GM19468 (cell line): ENCODE data around the gene KIF15.

Source experiments
- ATAC-seq: cut with Tn5 transposase; IDR thresholded peaks from one replicate; pipeline ENCODE4 v1.9.1; 2021; ENCODE audit warnings: mild to moderate bottlenecking, moderate library complexity, moderate number of reproducible peaks; ENCODE audit not compliant: unreplicated experiment; ENCODE audit errors: extremely low read depth

The KIF15 gene, protein sequence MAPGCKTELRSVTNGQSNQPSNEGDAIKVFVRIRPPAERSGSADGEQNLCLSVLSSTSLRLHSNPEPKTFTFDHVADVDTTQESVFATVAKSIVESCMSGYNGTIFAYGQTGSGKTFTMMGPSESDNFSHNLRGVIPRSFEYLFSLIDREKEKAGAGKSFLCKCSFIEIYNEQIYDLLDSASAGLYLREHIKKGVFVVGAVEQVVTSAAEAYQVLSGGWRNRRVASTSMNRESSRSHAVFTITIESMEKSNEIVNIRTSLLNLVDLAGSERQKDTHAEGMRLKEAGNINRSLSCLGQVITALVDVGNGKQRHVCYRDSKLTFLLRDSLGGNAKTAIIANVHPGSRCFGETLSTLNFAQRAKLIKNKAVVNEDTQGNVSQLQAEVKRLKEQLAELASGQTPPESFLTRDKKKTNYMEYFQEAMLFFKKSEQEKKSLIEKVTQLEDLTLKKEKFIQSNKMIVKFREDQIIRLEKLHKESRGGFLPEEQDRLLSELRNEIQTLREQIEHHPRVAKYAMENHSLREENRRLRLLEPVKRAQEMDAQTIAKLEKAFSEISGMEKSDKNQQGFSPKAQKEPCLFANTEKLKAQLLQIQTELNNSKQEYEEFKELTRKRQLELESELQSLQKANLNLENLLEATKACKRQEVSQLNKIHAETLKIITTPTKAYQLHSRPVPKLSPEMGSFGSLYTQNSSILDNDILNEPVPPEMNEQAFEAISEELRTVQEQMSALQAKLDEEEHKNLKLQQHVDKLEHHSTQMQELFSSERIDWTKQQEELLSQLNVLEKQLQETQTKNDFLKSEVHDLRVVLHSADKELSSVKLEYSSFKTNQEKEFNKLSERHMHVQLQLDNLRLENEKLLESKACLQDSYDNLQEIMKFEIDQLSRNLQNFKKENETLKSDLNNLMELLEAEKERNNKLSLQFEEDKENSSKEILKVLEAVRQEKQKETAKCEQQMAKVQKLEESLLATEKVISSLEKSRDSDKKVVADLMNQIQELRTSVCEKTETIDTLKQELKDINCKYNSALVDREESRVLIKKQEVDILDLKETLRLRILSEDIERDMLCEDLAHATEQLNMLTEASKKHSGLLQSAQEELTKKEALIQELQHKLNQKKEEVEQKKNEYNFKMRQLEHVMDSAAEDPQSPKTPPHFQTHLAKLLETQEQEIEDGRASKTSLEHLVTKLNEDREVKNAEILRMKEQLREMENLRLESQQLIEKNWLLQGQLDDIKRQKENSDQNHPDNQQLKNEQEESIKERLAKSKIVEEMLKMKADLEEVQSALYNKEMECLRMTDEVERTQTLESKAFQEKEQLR (N-terminal part only)

DNA sequence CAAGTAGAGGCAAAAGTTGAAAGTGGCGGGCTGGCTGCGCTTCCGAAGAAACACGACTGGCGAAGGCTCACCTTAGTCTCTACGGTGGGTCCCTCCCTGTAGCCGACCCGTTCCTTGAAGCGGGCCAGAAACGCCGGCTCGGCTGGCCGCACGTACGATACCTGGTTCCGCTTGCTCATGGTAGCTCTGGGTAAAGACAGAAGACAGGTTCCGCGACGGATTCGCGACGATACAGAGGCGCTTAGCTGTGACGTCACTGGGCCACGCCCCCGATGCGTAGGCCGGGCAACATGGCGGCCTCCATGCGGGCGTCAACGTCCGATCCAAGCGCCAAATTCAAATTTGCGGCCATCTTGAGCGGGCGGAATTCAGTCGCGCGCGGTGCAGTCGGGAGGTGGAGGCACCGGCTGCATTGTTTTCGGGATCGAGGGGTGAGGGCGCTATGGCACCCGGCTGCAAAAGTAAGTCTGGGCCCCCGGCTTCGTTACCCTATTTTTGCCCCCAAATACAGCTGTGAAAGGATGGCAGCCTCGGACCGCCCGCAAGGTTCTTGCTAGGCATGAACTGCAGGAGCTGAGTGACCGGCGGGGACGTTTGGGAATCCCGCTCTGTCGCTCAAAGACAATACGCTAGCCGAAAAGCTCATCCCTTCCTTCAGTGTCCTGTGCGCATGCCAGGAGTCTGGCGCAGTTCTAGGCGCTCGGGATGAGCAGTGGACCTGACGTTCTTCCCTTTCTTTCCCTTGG is at the start of gene KIF15, which contains the start of gene KIAA1143:
TSS of gene KIF15 (plus strand) at position 371 of the 746 bp plus-strand sequence. CDS start at position 443, 72 bp downstream.
TSS of gene KIAA1143 (minus strand) at position 196 of the 746 bp plus-strand sequence. CDS start at position 179, 17 bp downstream.
- ATAC-seq = peak; percentile 88

DNA sequence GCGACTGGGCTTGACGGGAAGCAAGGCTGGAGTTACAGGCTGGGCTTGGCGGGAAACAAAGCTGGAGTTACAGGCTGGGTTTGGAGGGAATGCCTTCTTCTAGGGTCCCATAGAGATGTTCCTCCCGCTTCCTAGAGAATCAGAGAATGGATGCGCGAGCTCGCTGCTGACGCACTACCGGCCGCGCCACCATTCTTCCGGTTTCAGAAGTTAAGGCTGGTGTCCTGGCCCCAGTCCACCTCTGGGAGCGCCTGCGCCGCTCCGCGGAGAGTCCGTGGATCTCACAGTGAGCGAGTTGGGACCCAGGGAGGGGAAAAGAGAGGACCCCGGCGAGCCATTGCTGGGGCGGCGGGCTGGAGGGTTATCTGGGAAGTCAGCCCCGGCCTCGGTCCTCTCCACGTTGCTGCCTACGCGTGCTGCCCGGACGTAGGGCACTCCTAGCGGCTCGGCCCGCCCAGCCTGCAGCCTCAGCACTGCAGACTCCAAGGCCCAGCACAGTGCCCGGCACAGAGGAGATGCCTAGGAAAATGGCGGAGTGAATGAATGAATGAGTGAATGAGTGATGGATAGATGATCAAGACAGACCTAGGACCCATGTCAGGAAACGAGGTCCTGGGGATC is 49.0 kb upstream of the KIF15 start, which contains the start of gene ZNF502:
TSS of gene ZNF502 (plus strand) at position 206 of the 621 bp plus-strand sequence. CDS start 7,602 bp downstream, outside the sequence.
- no peak for ATAC-seq

DNA sequence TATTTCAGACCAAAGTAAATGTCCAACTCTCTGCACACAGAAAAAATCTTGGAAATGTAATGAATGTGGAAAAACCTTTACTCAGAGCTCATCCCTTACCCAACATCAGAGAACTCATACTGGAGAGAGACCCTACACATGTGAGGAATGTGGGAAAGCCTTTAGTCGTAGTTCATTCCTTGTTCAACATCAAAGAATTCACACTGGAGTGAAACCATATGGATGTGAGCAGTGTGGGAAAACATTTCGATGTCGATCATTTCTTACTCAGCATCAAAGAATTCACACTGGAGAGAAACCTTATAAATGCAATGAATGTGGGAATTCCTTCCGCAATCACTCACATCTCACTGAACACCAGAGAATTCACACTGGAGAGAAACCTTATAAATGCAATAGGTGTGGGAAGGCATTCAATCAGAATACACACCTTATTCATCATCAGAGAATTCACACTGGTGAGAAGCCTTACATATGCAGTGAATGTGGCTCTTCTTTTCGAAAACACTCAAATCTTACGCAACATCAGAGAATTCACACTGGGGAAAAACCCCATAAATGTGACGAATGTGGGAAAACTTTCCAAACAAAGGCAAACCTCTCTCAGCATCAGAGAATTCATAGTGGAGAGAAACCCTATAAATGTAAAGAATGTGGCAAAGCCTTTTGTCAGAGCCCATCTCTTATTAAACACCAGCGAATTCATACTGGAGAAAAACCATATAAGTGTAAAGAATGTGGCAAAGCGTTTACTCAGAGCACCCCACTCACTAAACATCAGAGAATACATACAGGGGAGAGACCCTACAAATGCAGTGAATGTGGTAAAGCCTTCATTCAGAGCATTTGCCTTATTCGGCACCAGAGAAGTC is 40.1 kb upstream of the KIF15 start:
- ATAC-seq = no peak

DNA sequence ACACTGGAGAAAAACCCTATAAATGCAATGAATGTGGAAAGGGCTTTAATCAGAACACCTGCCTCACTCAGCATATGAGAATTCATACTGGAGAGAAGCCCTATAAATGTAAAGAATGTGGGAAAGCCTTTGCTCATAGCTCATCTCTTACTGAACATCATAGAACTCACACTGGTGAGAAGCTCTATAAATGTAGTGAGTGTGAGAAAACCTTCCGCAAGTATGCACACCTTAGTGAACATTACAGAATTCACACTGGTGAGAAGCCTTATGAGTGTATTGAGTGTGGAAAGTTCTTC is 39.5 kb upstream of the KIF15 start:
- no peak for ATAC-seq

DNA sequence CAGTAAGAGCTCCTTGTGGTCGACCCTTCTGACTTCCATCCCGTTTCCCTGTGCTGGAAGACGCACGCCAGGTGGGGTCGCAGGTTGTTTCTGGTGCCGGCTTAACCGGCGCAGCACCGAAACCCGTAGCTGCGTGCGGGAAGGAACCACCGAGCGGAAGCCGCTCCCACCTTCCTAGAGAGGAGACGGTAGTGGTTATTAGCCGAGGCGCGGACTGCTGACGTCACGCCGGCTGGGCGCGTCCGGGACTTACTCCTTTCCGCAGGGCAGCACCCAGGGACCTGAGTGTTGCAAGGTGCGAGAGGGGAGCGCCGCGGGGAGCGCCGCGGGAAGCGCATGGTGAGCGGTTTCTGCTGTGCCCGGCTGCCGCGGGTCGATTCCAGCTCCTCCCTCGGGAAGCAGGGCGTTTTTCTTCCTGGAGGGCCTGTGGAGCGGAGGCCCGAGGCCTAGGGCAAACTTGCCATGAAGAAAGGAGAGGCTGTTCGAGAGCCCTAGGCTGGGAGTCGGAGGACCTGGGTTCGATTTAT is 32.1 kb upstream of the KIF15 start, which contains the start of gene ZNF501:
TSS of gene ZNF501 (plus strand) at position 252 of the 527 bp plus-strand sequence. CDS start 4,787 bp downstream, outside the sequence.
- ATAC-seq = peak; percentile 77

DNA sequence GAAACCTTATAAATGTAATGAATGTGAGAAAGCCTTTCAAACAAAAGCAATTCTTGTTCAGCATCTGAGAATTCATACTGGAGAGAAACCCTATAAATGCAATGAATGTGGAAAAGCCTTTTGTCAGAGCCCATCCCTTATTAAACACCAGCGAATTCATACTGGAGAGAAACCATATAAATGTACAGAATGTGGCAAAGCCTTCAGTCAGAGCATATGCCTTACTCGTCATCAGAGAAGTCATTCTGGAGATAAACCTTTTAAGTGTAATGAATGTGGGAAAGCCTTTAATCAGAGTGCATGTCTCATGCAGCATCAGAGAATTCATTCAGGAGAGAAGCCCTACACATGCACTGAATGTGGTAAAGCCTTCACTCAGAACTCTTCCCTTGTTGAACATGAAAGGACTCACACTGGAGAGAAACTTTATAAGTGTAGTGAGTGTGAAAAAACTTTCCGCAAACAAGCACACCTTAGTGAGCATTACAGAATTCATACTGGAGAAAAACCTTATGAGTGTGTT is 26.9 kb upstream of the KIF15 start:
- ATAC-seq = no peak

DNA sequence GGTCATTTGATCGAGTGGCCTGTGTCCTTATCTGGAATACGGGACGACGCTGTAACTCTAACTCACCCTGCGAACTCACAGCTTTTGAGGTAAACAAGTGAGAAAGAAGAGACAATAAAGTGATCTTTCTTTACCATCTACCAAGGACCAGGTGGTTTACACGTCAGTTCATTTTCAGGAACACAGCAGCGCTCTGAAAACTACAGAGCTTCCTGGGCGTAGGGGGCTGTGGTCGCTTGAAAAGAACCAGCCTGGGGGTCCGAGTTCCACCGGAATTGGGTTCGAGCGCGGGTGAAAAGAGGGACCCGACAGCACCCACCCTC is 532 bp upstream of the KIF15 start:
- no peak for ATAC-seq

DNA sequence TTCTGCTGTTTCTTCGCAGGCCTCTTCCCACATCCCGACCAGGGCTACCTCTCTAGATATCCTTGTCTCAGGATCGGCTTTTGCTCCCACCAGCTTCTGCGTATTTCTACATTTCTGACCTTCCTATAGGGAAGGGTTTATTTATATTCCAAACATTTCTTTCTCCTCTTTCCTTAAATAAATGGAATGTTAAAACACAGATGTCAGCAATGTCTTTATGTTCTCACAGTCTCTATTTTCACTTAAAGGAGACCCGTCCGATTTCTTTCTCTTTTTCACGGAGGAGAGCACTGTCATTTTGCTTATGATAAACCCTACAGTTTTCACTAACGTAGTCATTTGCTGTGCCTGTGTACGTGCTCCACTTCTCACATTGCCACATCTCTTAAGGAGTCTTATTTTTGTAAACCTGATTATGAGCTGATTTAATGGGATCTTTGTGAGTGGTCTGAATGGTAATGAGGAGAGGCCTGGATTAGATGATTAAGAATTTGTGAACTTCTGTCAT is 630 bp downstream of the KIF15 start:
- no peak for ATAC-seq

DNA sequence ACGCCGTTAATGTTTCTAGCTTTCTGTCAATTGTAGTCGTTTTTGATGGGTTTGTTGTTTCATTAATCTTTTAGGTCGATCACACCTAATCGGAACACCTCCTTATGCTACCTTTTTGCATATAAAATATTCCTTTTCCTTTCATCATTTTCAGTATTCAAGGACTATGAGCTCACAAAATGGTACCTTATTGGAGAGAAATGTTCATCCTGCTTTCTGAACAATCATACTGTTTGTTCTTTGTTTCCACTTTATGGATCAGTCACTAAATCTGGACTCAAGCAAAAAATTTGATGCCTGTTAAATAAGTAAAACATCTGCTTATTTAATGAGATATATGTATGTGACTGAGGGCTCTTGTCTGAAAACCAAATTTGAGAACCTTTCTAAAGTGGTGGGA is 1.1 kb downstream of the KIF15 start:
- no peak for ATAC-seq

DNA sequence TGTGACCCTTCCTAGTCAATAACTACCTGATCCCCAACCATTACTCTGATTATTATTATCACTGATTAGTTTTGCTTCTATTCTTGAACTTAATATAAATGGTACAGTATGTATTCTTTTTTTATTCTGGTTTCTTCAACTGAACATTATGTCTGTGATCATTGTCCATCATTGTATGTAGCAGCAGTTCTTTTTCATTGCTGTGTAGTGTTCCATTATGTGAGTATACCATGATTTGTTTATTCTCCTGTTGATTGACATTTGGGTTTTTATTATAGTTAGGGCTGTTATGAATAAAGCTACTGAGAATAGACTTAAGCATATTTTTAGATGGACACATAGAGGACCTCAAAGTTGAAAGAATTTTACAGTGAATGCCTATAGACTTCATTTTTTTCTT is 2.7 kb downstream of the KIF15 start:
- no peak for ATAC-seq

DNA sequence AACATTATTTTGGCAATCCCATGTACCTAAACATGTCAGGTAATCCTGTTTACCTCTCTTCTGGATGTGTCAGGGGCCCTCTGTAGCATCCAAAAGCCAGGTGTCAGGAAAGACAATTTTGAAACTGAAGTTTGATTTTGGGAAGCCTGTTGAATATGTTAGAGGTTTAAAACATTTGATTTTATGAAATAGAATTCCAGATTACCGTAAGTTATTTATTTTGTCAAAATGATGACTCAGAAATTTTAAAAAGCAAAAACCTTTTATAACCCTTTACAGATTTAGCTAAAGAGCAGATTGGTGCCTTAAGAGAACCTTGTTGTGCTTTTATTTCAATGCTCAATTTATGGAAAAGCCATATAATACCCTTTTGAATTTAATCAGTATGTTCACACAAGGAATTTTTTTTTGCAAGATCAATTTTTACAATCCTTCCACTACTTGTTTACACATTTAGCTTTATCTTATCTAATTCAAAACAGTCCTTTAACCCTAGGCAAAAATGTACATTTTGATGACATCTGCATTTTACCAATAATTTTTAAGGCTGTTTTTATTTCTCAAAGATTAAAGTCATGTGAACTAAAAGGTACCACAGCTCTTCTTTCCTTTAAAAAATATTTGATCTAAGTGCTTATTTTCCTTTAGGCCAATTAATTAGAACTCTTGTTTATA is 10.0 kb downstream of the KIF15 start:
- ATAC-seq = no peak

DNA sequence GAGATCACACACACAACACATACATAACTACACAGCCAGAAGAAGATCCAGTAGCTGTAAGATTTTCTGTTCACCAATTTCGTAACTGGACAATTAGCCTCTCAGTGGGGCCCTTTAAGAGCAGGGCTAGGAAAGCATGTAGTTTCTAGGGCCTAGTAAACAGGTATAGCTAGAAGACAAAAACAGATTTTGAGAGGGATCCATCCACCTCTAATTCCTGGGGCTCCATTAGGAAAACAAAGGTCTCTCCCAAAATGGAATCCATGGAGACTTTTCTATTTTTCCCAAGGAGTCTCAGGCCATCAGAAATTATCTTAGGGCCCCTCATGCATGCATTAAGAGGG is 10.5 kb downstream of the KIF15 start:
- ATAC-seq = no peak

DNA sequence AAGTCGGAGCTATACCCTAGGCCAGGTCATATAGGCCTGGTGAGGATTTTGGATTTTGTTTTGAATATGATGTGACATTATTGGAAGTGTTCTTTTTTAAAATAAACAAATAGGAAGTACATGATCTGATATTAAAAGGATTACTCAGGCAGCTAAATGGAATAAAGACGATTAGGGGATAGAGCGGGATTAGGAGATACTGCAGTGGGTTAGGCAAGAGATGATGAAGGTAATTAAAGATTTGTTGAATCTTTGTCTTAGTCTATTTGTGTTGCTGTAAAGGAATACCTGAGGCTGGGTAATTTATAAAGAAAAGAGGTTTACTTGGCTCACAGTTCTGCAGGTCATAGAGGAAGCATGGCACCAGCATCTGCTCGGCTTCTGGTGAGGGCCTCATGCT is 21.3 kb downstream of the KIF15 start:
- no peak for ATAC-seq

DNA sequence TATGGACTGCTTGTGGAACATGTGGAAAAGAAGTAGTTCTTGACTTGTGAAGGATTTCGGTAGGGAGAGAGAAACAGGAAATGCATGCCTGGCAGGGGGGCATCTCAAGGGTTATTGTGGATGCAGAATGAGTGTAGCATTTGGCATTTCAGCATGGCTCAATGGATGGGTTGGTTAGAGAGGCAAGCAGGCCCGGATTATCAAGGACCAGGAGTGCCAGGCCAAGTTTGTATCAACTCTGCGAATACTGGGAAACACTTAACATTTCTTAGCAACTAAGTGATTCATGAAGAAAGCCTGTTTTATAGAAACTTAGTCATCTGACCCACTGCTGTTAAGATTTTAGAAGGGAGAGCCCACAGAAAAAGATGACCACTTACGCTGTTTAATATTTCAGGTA is 33.6 kb downstream of the KIF15 start:
- ATAC-seq = no peak

DNA sequence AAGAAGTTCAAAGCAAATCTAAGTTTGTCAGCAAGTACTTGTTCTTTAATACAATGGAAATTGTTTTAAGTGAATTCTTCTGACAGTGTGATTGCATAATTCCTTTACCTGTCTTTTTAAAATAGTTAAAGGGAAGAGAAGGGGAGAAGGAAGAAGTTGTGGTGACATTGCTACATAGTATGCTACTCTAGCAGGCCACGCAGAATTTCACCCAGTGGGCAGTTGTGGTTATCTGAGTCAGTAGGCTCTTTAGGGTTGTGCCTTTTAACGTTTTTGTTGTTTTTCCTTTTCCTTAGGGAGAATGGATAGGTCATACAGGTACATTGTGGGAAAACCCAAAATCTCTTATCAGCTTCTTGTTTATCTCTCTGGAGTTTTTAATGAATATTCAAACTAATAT is 40.4 kb downstream of the KIF15 start:
- no peak for ATAC-seq

DNA sequence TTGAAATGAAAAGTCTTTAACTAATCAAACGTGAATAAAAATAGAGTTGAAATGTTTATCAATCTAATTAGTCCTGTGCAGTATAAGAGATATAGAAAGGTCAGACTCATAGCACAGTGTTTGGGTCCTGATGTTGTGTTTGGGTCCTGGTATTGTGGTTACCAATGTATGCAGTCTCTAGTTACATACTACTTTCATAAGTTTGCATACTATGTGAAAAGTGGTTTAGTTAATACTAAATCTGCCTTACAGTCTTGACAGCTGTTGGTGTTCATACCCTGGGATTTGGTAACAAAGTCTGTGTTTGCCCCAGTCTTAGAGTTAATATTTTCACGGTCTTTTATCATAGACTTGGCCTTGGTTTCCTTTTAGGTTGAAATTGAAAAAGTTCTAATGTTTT is 41.7 kb downstream of the KIF15 start:
- no peak for ATAC-seq

DNA sequence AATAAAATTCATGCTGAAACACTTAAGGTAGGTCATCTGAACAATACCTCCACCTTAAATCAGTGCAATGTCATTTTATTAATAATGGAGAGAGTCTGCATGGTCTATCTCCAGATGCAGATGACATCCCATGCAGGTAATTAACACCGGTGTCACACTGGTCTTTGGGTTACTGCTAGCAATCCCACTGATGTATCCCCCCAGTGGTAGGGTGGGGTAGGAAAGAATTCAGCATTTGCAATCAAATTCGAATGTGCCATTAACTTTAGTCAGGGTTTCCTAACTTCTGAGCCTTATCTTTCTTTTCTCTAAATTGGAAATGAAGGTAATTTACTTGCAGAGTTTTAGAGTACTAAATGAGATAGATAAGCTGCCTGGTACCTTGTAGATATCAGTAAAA is 44.4 kb downstream of the KIF15 start:
- ATAC-seq = no peak
